T47D (cell line): ENCODE data around the gene ABHD1.
"Not testable (repeated sequence)": the region's sequence is repeated elsewhere in the genome, so short reads cannot be mapped to it uniquely, and the experiment has no call there.

Experiments
- DNase-seq, 2 experiments: peaks; one replicate each; pipeline versions ENCODE4 v3.0.0 to v3.0.0-alpha.2; 2011 to 2012; ENCODE audit warnings: low read depth in 1 of 2, low spot score in 1 of 2
- JUND ChIP-seq: IDR thresholded peaks from 2 replicates; pipeline ENCODE4 v1.6.1; 2012; ENCODE audit warnings: low read depth
- in situ Hi-C: cut with HindIII; loops from 2 replicates; pipeline ENCODE4 v1.10.0; 2016; ENCODE audit warnings: low sequenced_read_pairs, low pct_unique_long_range_greater_than_20kb

Gene ABHD1

GRCh38 chr2:27105981-27106380, 17.6 kb upstream of the ABHD1 start:
- no peak for DNase-seq
- in situ Hi-C loops, result no loop called here
- no peak for TF ChIP-seq JUND

GRCh38 chr2:27108221-27108620, 15.4 kb upstream of the ABHD1 start:
- DNase-seq, result no peak
- in situ Hi-C loops, result no loop called here
- TF ChIP-seq JUND, result no peak

- in situ Hi-C loops, result no loop called here
- no peak for TF ChIP-seq JUND
- DNase-seq, result no peak
Measured at GRCh38 chr2:27109083-27109482, 14.5 kb upstream of the ABHD1 start.

DNA sequence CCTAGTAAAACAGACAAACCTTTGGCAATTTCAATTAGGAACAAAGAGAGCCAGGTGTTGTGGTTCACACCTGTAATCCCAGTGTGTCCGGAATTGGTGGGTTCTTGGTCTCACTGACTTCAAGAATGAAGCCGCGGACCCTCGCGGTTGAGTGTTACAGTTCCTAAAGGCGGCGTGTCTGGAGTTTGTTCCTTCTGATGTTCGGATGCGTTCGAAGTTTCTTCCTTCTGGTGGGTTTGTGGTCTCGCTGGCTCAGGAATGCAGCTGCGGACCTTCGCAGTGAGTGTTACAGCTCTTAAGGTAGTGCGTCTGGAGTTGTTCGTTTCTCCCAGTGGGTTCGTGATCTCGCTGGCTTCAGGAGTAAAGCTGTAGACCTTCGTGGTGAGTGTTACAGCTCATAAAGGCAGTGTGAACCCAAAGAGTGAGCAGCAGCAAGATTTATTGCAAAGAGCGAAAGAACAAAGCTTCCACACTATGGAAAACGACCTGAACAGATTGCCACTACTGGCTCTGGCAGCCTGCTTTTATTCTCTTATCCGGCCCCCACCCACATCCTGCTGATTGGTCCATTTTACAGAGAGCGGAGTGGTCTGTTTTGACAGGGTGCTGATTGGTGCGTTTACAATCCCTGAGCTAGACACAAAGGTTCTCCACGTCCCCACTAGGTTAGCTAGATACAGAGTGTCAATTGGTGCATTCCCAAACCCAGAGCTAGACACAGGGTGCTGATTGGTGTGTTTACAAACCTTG, 12.8 kb upstream of the ABHD1 start:
- DNase-seq, in situ Hi-C loops: not testable (repeated sequence)

- DNase-seq, in situ Hi-C loops: not testable (repeated sequence)
Measured at GRCh38 chr2:27111392-27112078, 12.1 kb upstream of the ABHD1 start.

DNA sequence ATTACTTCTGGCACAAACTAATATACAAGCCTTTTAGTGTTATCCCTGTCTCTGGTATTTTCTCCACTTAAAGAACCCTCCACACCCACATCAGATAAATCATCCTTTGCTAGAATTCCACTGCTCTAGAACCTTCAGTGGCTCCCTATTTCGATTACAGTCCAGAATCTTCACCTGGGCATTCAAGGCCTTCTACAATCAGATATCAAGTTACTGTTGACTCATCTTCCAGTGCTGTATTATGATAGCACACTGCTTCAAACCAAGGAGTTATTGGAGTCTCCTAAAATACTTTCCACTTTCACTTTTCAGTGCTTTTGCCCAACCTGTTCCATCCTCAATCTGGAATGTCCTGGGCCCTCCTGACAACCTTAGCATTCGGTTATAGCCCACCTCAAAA, 8.1 kb upstream of the ABHD1 start:
- in situ Hi-C loops, result no loop called here
- DNase-seq, result no peak
- TF ChIP-seq JUND, result no peak

GRCh38 chr2:27117995-27118524, 5.6 kb upstream of the ABHD1 start:
- DNase-seq, result no peak
- in situ Hi-C loops, result no loop called here

GRCh38 chr2:27118525-27119329, 4.9 kb upstream of the ABHD1 start, which contains the start of gene CGREF1:
CGREF1 (minus strand) TSS chr2:27119128; CDS start chr2:27104366, 14,762 bp downstream.
- peak; percentile 28 for DNase-seq
- in situ Hi-C loops, result no loop called here
- TF ChIP-seq JUND, result no peak

More at GRCh38 chr2:27117995-27118524, 5.6 kb upstream of the ABHD1 start:
- TF ChIP-seq JUND, result no peak

- in situ Hi-C loops, DNase-seq: not testable (repeated sequence)
Measured at GRCh38 chr2:27119330-27119670, 4.3 kb upstream of the ABHD1 start.

- in situ Hi-C loops, result no loop called here
- no peak for TF ChIP-seq JUND
- DNase-seq, result no peak
Measured at GRCh38 chr2:27121906-27122305, 1.7 kb upstream of the ABHD1 start.

GRCh38 chr2:27122791-27123190, 824 bp upstream of the ABHD1 start:
- no peak for TF ChIP-seq JUND
- in situ Hi-C loops, result no loop called here
- no peak for DNase-seq

GRCh38 chr2:27125104-27125503, 1.5 kb downstream of the ABHD1 start:
- DNase-seq, result no peak
- TF ChIP-seq JUND, result no peak
- in situ Hi-C loops, result no loop called here

GRCh38 chr2:27126252-27126710, 2.7 kb downstream of the ABHD1 start:
- TF ChIP-seq JUND, result no peak
- in situ Hi-C loops, result no loop called here
- DNase-seq, result no peak
